Vagina (tissue), 2 donors: ENCODE data around the gene BCAT1.

Experiments
- CTCF ChIP-seq, 3 experiments: fragments of 450-650 bp in 2 of 3; fragments of 200-600 bp in 1 of 3; sonication (generic) in 1 of 3; IDR thresholded peaks; one replicate each; pipeline ENCODE4 v1.5.1; 2017 to 2019; ENCODE audit warnings: antibody characterized with exemption in 3 of 3, mild to moderate bottlenecking in 2 of 3, moderate library complexity in 2 of 3
- POLR2A ChIP-seq, 2 donors: fragments of 450-650 bp; IDR thresholded peaks; one replicate each; pipeline ENCODE4 v1.6.1; 2017; ENCODE audit warnings: antibody characterized with exemption in 2 of 2, mild to moderate bottlenecking in 2 of 2, moderate library complexity in 2 of 2
- POLR2AphosphoS5 ChIP-seq, 2 donors: sonication (generic); formaldehyde crosslinking; IDR thresholded peaks; one replicate each; pipeline ENCODE4 v1.9.0; 2017; ENCODE audit warnings: antibody characterized with exemption in 2 of 2, mild to moderate bottlenecking in 2 of 2, low read depth in 1 of 2; ENCODE audit not compliant: insufficient read depth in 1 of 2

GRCh38 chr12:24896171-24896570 lies 52.7 kb downstream of the BCAT1 start:
- TF ChIP-seq CTCF (IDR thresholded peaks at IDR 0.05) (no peak), POLR2AphosphoS5 (IDR thresholded peaks at IDR 0.05; ENCODE audit: insufficient read depth in 1 of 2, low read depth in 1 of 2) (no peak), POLR2A (IDR thresholded peaks at IDR 0.05) (no peak)
